Caco-2 (cell line): ENCODE results near the gene TMEM125. TPM values are rescaled to one million over a fixed set of nuclear protein-coding genes. Genes with fewer than 3 reads are reported as not detected.

Experiments used
- BruUV-seq: library from RNA; stranded (reverse); fragments of 400-500 nt; replicated peaks from 2 replicates; lab custom pipeline; 2021; lab: Mats Ljungman, UMichigan
- CTCF ChIA-PET: fragments of 300-600 bp; sonication (Branson Sonifier 250); formaldehyde crosslinking; loops from one replicate; lab custom pipeline; 2022; ENCODE audit warnings: antibody characterized with exemption; lab: Charles Lee
- POLR2A ChIA-PET: fragments of 300-600 bp; sonication (Branson Sonifier 250); formaldehyde crosslinking; loops from one replicate; lab custom pipeline; 2022; ENCODE audit warnings: antibody characterized with exemption; lab: Charles Lee
- DNase-seq, 2 experiments: peaks; one replicate each; pipeline versions ENCODE4 v3.0.0 to v3.0.0-alpha.2; 2020 to 2022
- H3K27me3 ChIP-seq: replicated peaks from 2 replicates; pipeline ENCODE4 v1.6.0; 2011; ENCODE audit warnings: low read length; ENCODE audit not compliant: control insufficient read depth, insufficient read depth
- H3K36me3 ChIP-seq: 2 replicates; pipeline ENCODE4 v1.5.1; 2011; ENCODE audit warnings: low read length; ENCODE audit not compliant: control insufficient read depth, insufficient read depth
- H3K4me1 ChIP-seq: fragments of 250-450 bp; sonication (Bioruptor Pico); 2 replicates; pipeline ENCODE4 v1.5.1; 2020; ENCODE audit warnings: mild to moderate bottlenecking
- H3K4me3 ChIP-seq: 2 replicates; pipeline ENCODE4 v1.5.1; 2011; ENCODE audit warnings: low read depth, mild to moderate bottlenecking, control low read depth, low read length
- H3K9me3 ChIP-seq: fragments of 250-450 bp; sonication (Bioruptor Pico); 2 replicates; pipeline ENCODE4 v1.5.1; 2020; ENCODE audit warnings: mild to moderate bottlenecking, moderate library complexity
- H3K27ac Mint-ChIP-seq: one replicate; pipeline ENCODE4 v1.8.0; 2022; ENCODE audit warnings: mixed read lengths; ENCODE audit not compliant: unreplicated experiment
- H3K27me3 Mint-ChIP-seq: one replicate; pipeline ENCODE4 v1.8.0; 2022; ENCODE audit warnings: mixed read lengths; ENCODE audit not compliant: insufficient read depth, unreplicated experiment
- H3K36me3 Mint-ChIP-seq: one replicate; pipeline ENCODE4 v1.8.0; 2022; ENCODE audit warnings: mild to moderate bottlenecking, mixed read lengths; ENCODE audit not compliant: insufficient read depth, unreplicated experiment
- H3K4me1 Mint-ChIP-seq: one replicate; pipeline ENCODE4 v1.8.0; 2022; ENCODE audit warnings: low read depth, mixed read lengths; ENCODE audit not compliant: unreplicated experiment
- H3K4me3 Mint-ChIP-seq: one replicate; pipeline ENCODE4 v1.8.0; 2022; ENCODE audit warnings: mild to moderate bottlenecking, moderate library complexity, mixed read lengths; ENCODE audit not compliant: unreplicated experiment
- H3K9me3 Mint-ChIP-seq: one replicate; pipeline ENCODE4 v1.8.0; 2022; ENCODE audit warnings: mixed read lengths; ENCODE audit not compliant: unreplicated experiment
- intact Hi-C: fragments of 100-400 bp; cut with micrococcal nuclease; formaldehyde crosslinking; loops from one replicate; pipeline ENCODE4 v1.10.0; 2022; ENCODE audit not compliant: unreplicated experiment
- total RNA-seq: library from RNA; stranded (reverse); gene quantifications from 2 replicates; pipeline ENCODE4 v1.2.3, GENCODE V29; 2022
- TF ChIP-seq, protein P1 (sequence below), 2 experiments: fragments of 200-600 bp in 1 of 2; IDR thresholded peaks; 1 replicate in 1 of 2; 2 replicates in 1 of 2; pipeline versions ENCODE4 v1.5.1 to v1.8.0; 2011 to 2022; ENCODE audit warnings: antibody characterized with exemption in 1 of 2, control low read depth in 1 of 2, inconsistent platforms in 1 of 2, low read depth in 1 of 2, low read length in 1 of 2, mild to moderate bottlenecking in 1 of 2, moderate library complexity in 1 of 2; ENCODE audit not compliant: insufficient read depth in 1 of 2, severe bottlenecking in 1 of 2, unreplicated experiment in 1 of 2

TMEM125 gene
- total RNA-seq, 1 experiment from 2014 or later: 25.9 TPM

DNA sequence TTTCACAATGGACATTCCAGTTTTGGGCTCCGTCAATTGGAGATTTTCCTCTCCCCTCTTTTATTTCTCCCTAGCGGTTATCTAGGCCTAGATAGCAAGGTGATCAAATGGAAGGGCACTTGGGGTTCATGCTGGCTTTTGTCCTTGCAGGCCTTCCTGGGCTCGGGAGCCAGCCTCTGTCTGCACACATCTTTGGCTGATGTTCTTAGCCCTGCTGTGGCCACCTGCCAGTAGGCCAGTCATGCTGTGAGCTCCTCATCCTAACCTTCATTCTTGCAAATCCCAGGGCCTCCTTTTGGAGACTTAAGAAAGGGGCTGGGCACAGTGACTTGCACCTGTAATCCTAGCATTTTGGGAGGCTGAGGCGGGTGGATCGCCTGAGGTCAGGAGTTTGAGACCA lies 44.5 kb downstream of the TMEM125 start:
- Mint-ChIP-seq H3K27ac (no peak overlapping the region), H3K9me3 (no peaks in the 10 kb centered on the region), H3K4me3 (no peak overlapping the region), H3K36me3 (no peaks in the 10 kb centered on the region), H3K27me3 (no peaks in the 10 kb centered on the region), H3K4me1 (no peaks in the 10 kb centered on the region)
- Histone ChIP-seq H3K9me3 (no peaks in the 10 kb centered on the region), H3K4me1 (no peaks in the 10 kb centered on the region), H3K36me3 (no peaks in the 10 kb centered on the region), H3K27me3 (no peaks in the 10 kb centered on the region), H3K4me3 (no peak overlapping the region)
- ChIA-PET POLR2A (no interaction called here), CTCF (no interaction called here)
- BruUV-seq: no TSS peak
- no peak for DNase-seq
- TF ChIP-seq, protein P1, sequence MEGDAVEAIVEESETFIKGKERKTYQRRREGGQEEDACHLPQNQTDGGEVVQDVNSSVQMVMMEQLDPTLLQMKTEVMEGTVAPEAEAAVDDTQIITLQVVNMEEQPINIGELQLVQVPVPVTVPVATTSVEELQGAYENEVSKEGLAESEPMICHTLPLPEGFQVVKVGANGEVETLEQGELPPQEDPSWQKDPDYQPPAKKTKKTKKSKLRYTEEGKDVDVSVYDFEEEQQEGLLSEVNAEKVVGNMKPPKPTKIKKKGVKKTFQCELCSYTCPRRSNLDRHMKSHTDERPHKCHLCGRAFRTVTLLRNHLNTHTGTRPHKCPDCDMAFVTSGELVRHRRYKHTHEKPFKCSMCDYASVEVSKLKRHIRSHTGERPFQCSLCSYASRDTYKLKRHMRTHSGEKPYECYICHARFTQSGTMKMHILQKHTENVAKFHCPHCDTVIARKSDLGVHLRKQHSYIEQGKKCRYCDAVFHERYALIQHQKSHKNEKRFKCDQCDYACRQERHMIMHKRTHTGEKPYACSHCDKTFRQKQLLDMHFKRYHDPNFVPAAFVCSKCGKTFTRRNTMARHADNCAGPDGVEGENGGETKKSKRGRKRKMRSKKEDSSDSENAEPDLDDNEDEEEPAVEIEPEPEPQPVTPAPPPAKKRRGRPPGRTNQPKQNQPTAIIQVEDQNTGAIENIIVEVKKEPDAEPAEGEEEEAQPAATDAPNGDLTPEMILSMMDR (IDR thresholded peaks at IDR 0.05; ENCODE audit: insufficient read depth in 1 of 2, low read depth in 1 of 2, low read length in 1 of 2, severe bottlenecking in 1 of 2, unreplicated experiment in 1 of 2): no peak
- intact Hi-C loops: no loop called here

DNA sequence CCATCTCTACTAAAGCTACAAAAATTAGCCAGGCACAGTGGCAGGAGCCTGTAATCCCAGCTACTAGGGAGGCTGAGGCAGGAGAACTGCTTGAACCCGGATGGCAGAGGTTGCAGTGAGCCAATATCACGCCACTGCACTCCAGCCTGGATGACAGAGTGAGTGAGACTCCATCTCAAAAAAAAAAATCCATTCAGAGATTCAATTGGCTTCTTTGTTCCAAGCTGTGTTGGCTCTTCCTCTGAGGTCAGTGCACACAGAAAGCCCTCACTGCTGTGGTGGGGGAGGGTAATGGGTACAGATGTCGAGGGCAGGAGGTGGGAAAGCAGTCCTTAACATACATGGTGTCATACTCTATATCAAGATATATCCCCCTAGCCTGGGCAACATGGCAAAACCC lies 45.7 kb downstream of the TMEM125 start:
- intact Hi-C loops: no loop called here
- no peak for DNase-seq
- no TSS peak for BruUV-seq
- ChIA-PET CTCF (no interaction called here), POLR2A (no interaction called here)
- Histone ChIP-seq H3K4me3 (no peak overlapping the region), H3K4me1 (no peaks in the 10 kb centered on the region), H3K9me3 (no peaks in the 10 kb centered on the region), H3K27me3 (no peaks in the 10 kb centered on the region), H3K36me3 (no peaks in the 10 kb centered on the region)
- TF ChIP-seq, protein P1 (IDR thresholded peaks at IDR 0.05; ENCODE audit: insufficient read depth in 1 of 2, low read depth in 1 of 2, low read length in 1 of 2, severe bottlenecking in 1 of 2, unreplicated experiment in 1 of 2): no peak
- Mint-ChIP-seq H3K27me3 (no peaks in the 10 kb centered on the region), H3K27ac (no peak overlapping the region), H3K9me3 (no peaks in the 10 kb centered on the region), H3K4me1 (no peaks in the 10 kb centered on the region), H3K36me3 (no peaks in the 10 kb centered on the region), H3K4me3 (no peak overlapping the region)

DNA sequence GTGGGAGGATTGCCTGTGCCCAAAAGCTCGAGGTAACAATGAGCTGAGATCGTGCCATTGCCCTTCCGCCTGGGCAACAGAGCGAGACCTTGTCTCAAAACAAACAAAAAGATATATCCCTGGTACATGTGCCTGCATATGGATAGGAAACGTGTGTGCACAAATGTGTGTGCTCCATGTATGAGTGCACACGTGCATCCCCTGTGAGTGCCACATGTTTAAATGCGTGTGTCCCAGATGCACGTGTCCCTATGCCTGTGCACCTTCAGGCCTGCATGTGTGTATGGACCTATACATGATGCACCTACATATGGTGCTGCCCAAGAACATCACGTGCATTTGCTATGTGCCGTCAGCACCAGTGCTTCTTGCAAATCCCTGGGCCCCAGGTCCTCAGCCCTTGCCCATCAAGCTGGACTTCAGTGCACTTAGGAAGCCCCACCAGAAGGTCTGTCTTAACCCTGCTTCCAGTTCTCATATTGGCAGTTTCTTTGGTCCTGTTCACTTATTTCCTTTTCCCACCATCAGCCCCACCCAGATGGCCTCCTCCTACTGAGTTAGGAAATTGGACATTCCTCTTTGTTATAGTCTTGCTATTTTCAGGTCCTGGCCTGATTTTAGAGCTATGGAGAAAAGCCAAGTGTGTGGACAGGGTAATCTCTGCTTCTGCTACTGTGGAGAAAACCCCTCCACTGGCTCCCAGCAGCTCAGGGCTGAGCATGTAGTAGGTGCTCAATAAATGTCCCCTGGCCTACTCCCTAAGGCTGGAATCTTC lies 46.4 kb downstream of the TMEM125 start:
- CTCF ChIA-PET: no interaction called here
- no peaks in the 10 kb centered on the region for H3K4me1 Mint-ChIP-seq
- TF ChIP-seq, protein P1 (IDR thresholded peaks at IDR 0.05; ENCODE audit: insufficient read depth in 1 of 2, low read depth in 1 of 2, low read length in 1 of 2, severe bottlenecking in 1 of 2, unreplicated experiment in 1 of 2): no peak
- DNase-seq: no peak
- no peaks in the 10 kb centered on the region for H3K9me3 ChIP-seq
- no peaks in the 10 kb centered on the region for H3K27me3 ChIP-seq
- POLR2A ChIA-PET: no interaction called here
- no peak overlapping the region for H3K4me3 ChIP-seq
- H3K4me3 Mint-ChIP-seq: no peak overlapping the region
- H3K4me1 ChIP-seq: no peaks in the 10 kb centered on the region
- intact Hi-C loops: no loop called here
- H3K27me3 Mint-ChIP-seq: no peaks in the 10 kb centered on the region
- no peaks in the 10 kb centered on the region for H3K9me3 Mint-ChIP-seq
- H3K36me3 Mint-ChIP-seq: no peaks in the 10 kb centered on the region
- BruUV-seq: no TSS peak
- no peak overlapping the region for H3K27ac Mint-ChIP-seq
- H3K36me3 ChIP-seq: no peaks in the 10 kb centered on the region
